Activated naive CD8-positive, alpha-beta T cell treated with anti-CD3 and anti-CD28 coated beads for 36 hours (primary cell): ENCODE data around the gene PRCC. TPM values are rescaled to one million over a fixed set of nuclear protein-coding genes. Genes with fewer than 3 reads are reported as not detected.
A peak's percentile ranks its signal among the peaks of the same experiment; 100 is the strongest.

ENCODE experiments used
- DNase-seq: peaks from one replicate; pipeline ENCODE4 v3.0.0; 2021
- H3K27ac Mint-ChIP-seq: one replicate; pipeline ENCODE4 v1.8.0; 2022; ENCODE audit warnings: mild to moderate bottlenecking, moderate library complexity, mixed read lengths
- H3K27me3 Mint-ChIP-seq: one replicate; pipeline ENCODE4 v1.8.0; 2022; ENCODE audit warnings: mild to moderate bottlenecking, mixed read lengths
- H3K36me3 Mint-ChIP-seq: one replicate; pipeline ENCODE4 v1.8.0; 2021; ENCODE audit warnings: mild to moderate bottlenecking, mixed read lengths
- H3K4me1 Mint-ChIP-seq: one replicate; pipeline ENCODE4 v1.8.0; 2021; ENCODE audit warnings: mixed read lengths
- H3K4me3 Mint-ChIP-seq: one replicate; pipeline ENCODE4 v1.8.0; 2022; ENCODE audit warnings: mild to moderate bottlenecking, moderate library complexity, mixed read lengths
- H3K9me3 Mint-ChIP-seq: one replicate; pipeline ENCODE4 v1.8.0; 2022; ENCODE audit warnings: mixed read lengths
- total RNA-seq, 2 experiments: library from RNA; stranded (reverse); gene quantifications; one replicate each; pipeline ENCODE4 v1.2.3, GENCODE V29; 2021

Gene PRCC
- total RNA-seq, 2 experiments from 2014 or later, result 91.8 to 96.0 TPM

DNA sequence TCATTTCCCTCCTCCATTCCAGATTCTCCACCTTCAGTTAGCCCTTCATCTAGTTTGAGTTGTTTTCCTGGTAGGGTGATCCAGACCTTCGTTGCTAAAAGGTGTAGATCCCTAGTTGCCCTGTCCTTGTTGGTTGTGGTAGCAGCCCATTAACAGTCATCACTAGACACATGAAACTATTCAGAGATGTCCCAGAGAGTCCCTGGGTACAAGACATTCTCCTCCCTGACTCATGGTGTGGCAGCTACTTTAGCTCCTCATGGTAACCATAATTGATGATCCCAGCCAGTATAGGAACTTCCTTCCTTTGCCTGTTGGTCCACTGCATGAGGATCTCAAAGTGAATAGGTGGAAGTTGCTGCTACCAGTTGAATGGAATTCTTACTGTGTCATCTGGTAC, 55.3 kb downstream of the PRCC start:
- Mint-ChIP-seq H3K27ac (no peak overlapping the region), H3K4me1 (peaks cover 27% of the 10 kb centered on the region), H3K36me3 (no peaks in the 10 kb centered on the region), H3K27me3 (no peaks in the 10 kb centered on the region), H3K9me3 (peaks cover 3% of the 10 kb centered on the region), H3K4me3 (no peak overlapping the region)
- DNase-seq, result no peak

DNA sequence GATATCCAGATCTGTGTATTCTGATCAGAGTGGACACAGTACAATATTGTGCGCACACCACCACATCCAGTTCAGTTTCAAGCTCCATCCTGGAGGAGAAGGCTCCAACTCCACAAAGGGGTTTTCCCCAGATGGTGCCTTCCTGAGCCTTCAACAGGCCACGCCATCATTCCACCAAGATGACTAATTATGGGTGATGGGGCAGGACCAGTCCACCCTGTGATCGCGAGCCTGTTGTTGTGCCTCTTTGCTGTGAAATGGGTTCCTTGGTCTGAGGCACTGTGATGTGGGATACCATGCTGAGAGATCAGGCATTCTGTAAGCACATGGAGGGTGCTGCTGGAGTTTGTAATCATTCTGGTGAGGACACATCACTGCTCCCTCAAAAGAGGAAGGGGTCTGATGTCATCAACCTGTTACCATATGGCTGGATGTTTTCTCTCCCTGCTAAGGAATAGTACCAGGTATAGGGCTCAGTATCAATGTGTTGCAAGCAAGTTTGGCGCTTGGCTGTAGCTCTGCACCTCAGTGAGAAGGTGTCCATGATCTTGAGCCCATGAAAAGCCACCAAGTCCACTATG, 56.0 kb downstream of the PRCC start:
- H3K4me3 Mint-ChIP-seq, result no peak overlapping the region
- peaks cover 3% of the 10 kb centered on the region for H3K9me3 Mint-ChIP-seq
- H3K4me1 Mint-ChIP-seq, result peaks cover 24% of the 10 kb centered on the region
- no peaks in the 10 kb centered on the region for H3K27me3 Mint-ChIP-seq
- H3K36me3 Mint-ChIP-seq, result no peaks in the 10 kb centered on the region
- H3K27ac Mint-ChIP-seq, result no peak overlapping the region
- no peak for DNase-seq

DNA sequence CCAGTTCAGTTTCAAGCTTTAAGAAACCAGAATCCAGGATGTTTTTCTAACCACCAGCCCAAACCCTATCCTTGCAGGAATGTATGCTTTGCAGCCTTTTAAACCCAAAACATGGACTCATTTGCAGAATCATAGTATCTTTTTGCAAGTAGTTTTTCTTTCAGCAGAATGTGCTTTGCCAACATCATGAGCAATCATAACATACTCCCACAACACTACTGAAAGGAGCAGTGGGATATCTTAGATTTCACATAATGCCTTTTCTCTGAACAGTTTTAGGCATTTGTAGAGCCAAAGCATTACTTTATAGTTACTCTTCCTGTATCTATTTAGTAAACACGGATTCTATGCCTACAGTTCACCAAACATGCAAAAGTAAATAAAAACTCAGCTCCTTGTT, 59.3 kb downstream of the PRCC start:
- Mint-ChIP-seq H3K27ac (no peak overlapping the region), H3K27me3 (peaks cover 8% of the 10 kb centered on the region), H3K4me3 (no peak overlapping the region), H3K36me3 (no peaks in the 10 kb centered on the region), H3K4me1 (peaks cover 17% of the 10 kb centered on the region), H3K9me3 (no peaks in the 10 kb centered on the region)
- DNase-seq, result no peak

- H3K27ac Mint-ChIP-seq, result no peak overlapping the region
- peaks cover under 1% of the 10 kb centered on the region for H3K4me1 Mint-ChIP-seq
- peaks cover 16% of the 10 kb centered on the region for H3K27me3 Mint-ChIP-seq
- no peak for DNase-seq
- no peaks in the 10 kb centered on the region for H3K36me3 Mint-ChIP-seq
- H3K4me3 Mint-ChIP-seq, result no peak overlapping the region
- H3K9me3 Mint-ChIP-seq, result no peaks in the 10 kb centered on the region
Observed at GRCh38 chr1:156828400-156829124, 61.2 kb downstream of the PRCC start.

GRCh38 chr1:156832434-156832833, 65.1 kb downstream of the PRCC start:
- Mint-ChIP-seq H3K36me3 (no peaks in the 10 kb centered on the region), H3K9me3 (no peaks in the 10 kb centered on the region), H3K27me3 (peaks cover 21% of the 10 kb centered on the region), H3K4me3 (no peak overlapping the region), H3K27ac (no peak overlapping the region), H3K4me1 (peaks cover 29% of the 10 kb centered on the region)
- no peak for DNase-seq

DNA sequence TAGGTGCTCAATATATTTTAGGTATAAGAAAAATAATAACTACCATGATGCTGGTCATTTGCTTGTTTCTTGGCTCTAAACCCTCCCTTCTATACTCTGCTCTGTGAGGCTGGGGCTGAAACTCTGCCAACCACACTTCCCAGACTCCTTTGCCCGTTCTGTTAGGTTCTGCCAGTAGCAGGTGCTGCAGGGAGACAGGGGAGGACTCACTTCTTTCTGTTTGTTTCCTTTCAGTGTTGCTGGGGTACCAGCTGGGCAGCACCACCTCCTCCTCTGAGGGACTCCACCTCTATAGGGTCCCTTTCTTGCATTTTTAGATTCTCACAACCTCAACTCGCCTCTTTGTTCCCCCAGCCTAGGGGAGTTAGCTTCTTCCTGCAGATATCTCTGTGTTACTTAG, 66.3 kb downstream of the PRCC start:
- H3K27me3 Mint-ChIP-seq, result peaks cover 23% of the 10 kb centered on the region
- H3K27ac Mint-ChIP-seq, result peak overlapping the region; percentile 12
- no peak for DNase-seq
- no peaks in the 10 kb centered on the region for H3K36me3 Mint-ChIP-seq
- H3K9me3 Mint-ChIP-seq, result no peaks in the 10 kb centered on the region
- H3K4me1 Mint-ChIP-seq, result peaks cover 29% of the 10 kb centered on the region
- no peak overlapping the region for H3K4me3 Mint-ChIP-seq

DNA sequence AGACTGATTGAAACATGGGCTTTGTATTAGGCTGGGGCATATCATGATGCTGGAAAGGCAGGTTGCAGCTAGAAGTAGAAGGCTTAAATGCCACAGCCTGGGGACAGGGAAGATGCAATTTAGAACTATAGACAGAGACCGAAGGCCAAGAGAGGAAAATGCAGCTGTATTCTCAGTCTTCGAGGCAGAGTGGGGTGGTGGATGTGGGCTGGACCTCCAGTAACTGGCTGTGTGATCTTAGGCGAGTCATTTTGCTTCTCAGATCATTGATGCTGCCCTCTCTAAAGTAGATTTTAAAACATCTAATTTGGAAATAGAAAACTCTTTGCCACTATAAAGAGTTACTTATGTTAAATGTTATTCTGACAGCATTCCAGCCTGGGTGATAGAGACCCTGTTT, 67.0 kb downstream of the PRCC start:
- DNase-seq, result no peak
- H3K9me3 Mint-ChIP-seq, result no peaks in the 10 kb centered on the region
- peaks cover 28% of the 10 kb centered on the region for H3K27me3 Mint-ChIP-seq
- H3K36me3 Mint-ChIP-seq, result no peaks in the 10 kb centered on the region
- no peak overlapping the region for H3K4me3 Mint-ChIP-seq
- H3K27ac Mint-ChIP-seq, result no peak overlapping the region
- peaks cover 29% of the 10 kb centered on the region for H3K4me1 Mint-ChIP-seq

DNA sequence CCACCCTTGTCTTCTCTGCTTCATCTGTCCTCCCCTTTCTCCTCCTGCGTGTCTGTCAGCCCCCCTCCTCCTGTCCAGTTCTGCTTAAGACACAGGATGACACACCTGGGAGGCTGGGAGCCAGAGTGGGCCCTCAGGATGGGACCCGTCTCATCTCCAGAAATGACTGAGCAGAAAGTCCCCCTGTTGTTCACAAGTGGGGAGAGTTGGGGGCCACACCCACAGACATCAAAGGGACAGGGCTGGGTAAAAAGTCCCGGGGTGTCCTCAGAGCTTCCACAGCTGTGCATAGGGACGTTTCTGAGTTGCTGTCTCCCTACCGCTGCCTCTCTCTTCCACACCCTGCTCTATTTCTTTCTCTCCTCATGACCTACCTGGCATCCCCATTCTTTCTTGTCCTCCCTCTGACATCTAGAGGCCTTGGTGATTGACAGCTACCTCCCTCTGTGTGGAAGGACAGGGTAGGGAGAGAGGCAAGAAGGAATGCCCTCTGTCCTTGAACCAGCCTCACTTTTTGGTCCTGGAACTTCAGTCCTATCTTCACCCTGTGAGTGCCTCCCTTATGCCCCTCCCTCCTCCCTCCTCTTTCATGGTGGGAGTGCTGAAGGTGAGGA, 68.8 kb downstream of the PRCC start:
- peak overlapping the region; percentile 4 for H3K27ac Mint-ChIP-seq
- no peak overlapping the region for H3K4me3 Mint-ChIP-seq
- DNase-seq, result peak; percentile 64
- no peaks in the 10 kb centered on the region for H3K9me3 Mint-ChIP-seq
- H3K4me1 Mint-ChIP-seq, result peaks cover 29% of the 10 kb centered on the region
- peaks cover 41% of the 10 kb centered on the region for H3K27me3 Mint-ChIP-seq
- no peaks in the 10 kb centered on the region for H3K36me3 Mint-ChIP-seq

DNA sequence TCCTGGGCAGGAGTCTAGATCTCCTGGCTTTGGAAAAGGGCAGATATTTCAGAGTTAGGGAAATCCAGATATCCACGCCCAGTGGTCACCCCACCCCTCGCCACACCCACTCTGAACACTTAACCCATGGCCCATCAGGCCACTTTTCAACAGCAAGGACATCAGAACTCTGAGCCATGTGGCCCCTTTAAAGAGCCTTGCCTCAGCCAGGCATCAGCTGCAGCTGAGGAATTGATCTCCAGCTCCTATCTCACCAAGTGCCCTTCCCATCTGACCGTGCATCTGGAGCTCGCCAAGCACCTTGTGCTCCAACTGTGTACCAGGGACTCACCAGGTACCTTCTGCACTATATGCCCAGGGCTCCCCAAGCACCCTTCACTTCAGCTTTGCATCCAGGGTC, 69.6 kb downstream of the PRCC start:
- no peaks in the 10 kb centered on the region for H3K9me3 Mint-ChIP-seq
- peaks cover 29% of the 10 kb centered on the region for H3K4me1 Mint-ChIP-seq
- peaks cover 39% of the 10 kb centered on the region for H3K27me3 Mint-ChIP-seq
- no peak for DNase-seq
- H3K36me3 Mint-ChIP-seq, result no peaks in the 10 kb centered on the region
- H3K27ac Mint-ChIP-seq, result no peak overlapping the region
- no peak overlapping the region for H3K4me3 Mint-ChIP-seq

GRCh38 chr1:156838972-156839371, 71.6 kb downstream of the PRCC start:
- Mint-ChIP-seq H3K27me3 (peaks cover 54% of the 10 kb centered on the region), H3K4me3 (no peak overlapping the region), H3K36me3 (no peaks in the 10 kb centered on the region), H3K27ac (no peak overlapping the region), H3K4me1 (peaks cover 25% of the 10 kb centered on the region), H3K9me3 (no peaks in the 10 kb centered on the region)
- peak; percentile 43 for DNase-seq

- no peaks in the 10 kb centered on the region for H3K9me3 Mint-ChIP-seq
- H3K27me3 Mint-ChIP-seq, result peaks cover 58% of the 10 kb centered on the region
- no peak overlapping the region for H3K27ac Mint-ChIP-seq
- no peak overlapping the region for H3K4me3 Mint-ChIP-seq
- DNase-seq, result no peak
- H3K36me3 Mint-ChIP-seq, result no peaks in the 10 kb centered on the region
- peaks cover 22% of the 10 kb centered on the region for H3K4me1 Mint-ChIP-seq
Observed at GRCh38 chr1:156839426-156840109, 72.2 kb downstream of the PRCC start.

DNA sequence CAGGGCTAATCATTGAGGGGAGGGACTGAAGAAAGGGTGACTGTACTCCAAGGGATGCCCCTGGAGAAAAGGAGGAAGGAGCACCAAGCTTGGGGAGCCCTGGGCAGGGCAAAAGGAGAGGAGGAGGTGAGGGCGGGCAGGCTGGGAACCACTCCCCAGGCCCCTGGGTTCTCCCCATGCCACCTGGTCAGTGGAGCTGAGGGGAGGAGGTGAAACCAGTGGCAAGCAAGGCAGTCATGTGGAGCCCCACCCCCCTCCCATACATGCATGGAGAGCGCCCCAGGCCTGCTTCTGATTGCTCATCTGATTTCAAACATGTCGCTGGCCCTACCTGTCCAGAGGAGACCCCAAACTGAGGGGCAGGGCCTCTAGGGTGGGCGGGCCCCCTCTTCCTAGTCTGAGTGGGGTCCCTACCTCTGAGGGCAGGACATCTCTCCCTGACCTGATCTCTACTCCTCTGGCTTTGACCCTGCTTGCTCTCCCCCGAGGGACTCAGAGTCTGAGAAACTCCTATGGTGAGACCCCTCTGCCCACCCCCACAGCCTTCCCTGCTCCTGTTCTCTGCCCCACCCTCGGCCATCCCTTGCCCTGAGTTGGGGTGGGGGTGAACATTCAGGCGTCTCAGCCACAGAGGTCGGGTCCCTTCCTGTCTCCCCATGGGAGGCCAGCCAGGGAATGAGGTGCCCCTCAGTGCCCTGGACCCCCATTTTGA, 73.0 kb downstream of the PRCC start:
- Mint-ChIP-seq H3K27me3 (peaks cover 62% of the 10 kb centered on the region), H3K27ac (no peak overlapping the region), H3K9me3 (no peaks in the 10 kb centered on the region), H3K36me3 (no peaks in the 10 kb centered on the region), H3K4me3 (no peak overlapping the region), H3K4me1 (peaks cover 22% of the 10 kb centered on the region)
- DNase-seq, result no peak

DNA sequence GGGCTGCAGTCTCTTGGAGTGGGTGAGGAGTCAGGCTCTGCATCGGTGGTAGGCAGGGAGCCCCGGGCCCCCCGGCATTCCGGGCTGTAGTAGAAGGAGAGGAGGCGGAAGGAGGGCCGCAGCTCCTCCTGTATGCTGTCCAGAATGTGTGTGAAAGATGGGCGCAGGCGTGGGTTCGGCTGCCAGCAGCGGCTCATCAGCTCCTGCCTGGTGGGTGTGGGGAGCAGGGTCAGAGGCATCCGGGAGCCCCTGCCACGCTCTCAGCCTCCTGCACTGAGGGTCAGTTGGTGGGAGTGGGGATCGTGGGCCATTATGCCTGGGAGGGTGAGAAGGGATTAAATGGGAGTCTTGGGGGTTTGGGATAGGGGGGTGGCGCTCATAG, 73.6 kb downstream of the PRCC start:
- no peak overlapping the region for H3K27ac Mint-ChIP-seq
- no peak for DNase-seq
- H3K36me3 Mint-ChIP-seq, result no peaks in the 10 kb centered on the region

GRCh38 chr1:156841295-156841855, 74.0 kb downstream of the PRCC start:
- no peak overlapping the region for H3K27ac Mint-ChIP-seq
- DNase-seq, result no peak
- H3K9me3 Mint-ChIP-seq, result no peaks in the 10 kb centered on the region
- no peaks in the 10 kb centered on the region for H3K36me3 Mint-ChIP-seq
- H3K4me3 Mint-ChIP-seq, result no peak overlapping the region
- H3K27me3 Mint-ChIP-seq, result peaks cover 73% of the 10 kb centered on the region
- peaks cover 15% of the 10 kb centered on the region for H3K4me1 Mint-ChIP-seq

More for the DNA sequence above, 73.6 kb downstream of the PRCC start:
- Mint-ChIP-seq H3K4me1 (peaks cover 20% of the 10 kb centered on the region), H3K27me3 (peaks cover 68% of the 10 kb centered on the region), H3K4me3 (no peak overlapping the region), H3K9me3 (no peaks in the 10 kb centered on the region)
